SK-N-SH treated with all-trans-retinoic acid at 6 μM for 48 hours (cell line): ENCODE measurements around the gene ATP11A.

Experiments used
- ARNTL ChIP-seq: fragments of 450-650 bp; formaldehyde crosslinking; IDR thresholded peaks from 2 replicates; pipeline ENCODE4 v1.5.0; 2020; ENCODE audit warnings: low read depth, mild to moderate bottlenecking, moderate library complexity, borderline replicate concordance
- BACH2 ChIP-seq: fragments of 250-450 bp; sonication (Bioruptor Pico); IDR thresholded peaks from 2 replicates; pipeline ENCODE4 v1.9.0; 2021; ENCODE audit warnings: mild to moderate bottlenecking, borderline replicate concordance
- CREB5 ChIP-seq: fragments of 250-450 bp; sonication (Bioruptor Pico); IDR thresholded peaks from 2 replicates; pipeline ENCODE4 v1.5.1; 2020; ENCODE audit warnings: low read depth, mild to moderate bottlenecking, moderate library complexity
- GLIS3 ChIP-seq: fragments of 250-450 bp; sonication (Bioruptor Pico); IDR thresholded peaks from 2 replicates; pipeline ENCODE4 v1.5.0; 2020; ENCODE audit warnings: mild to moderate bottlenecking, moderate library complexity
- PATZ1 ChIP-seq: fragments of 250-450 bp; sonication (Bioruptor Pico); IDR thresholded peaks from 2 replicates; pipeline ENCODE4 v1.8.0; 2020; ENCODE audit warnings: mild to moderate bottlenecking, moderate library complexity, borderline replicate concordance
- POU6F1 ChIP-seq: fragments of 250-450 bp; sonication (Bioruptor Pico); IDR thresholded peaks from 2 replicates; pipeline ENCODE4 v1.8.0; 2021; ENCODE audit warnings: low read depth, mild to moderate bottlenecking, moderate library complexity, borderline replicate concordance
- PPARA ChIP-seq: fragments of 250-450 bp; sonication (Bioruptor Pico); IDR thresholded peaks from 2 replicates; pipeline ENCODE4 v1.5.0; 2020; ENCODE audit warnings: mild to moderate bottlenecking, borderline replicate concordance
- RARB ChIP-seq: fragments of 250-450 bp; sonication (Bioruptor Pico); IDR thresholded peaks from 2 replicates; pipeline ENCODE4 v1.8.0; 2021; ENCODE audit warnings: mild to moderate bottlenecking, moderate library complexity
- SNAI2 ChIP-seq: fragments of 250-450 bp; sonication (Bioruptor Pico); IDR thresholded peaks from 2 replicates; pipeline ENCODE4 v1.5.0; 2020; ENCODE audit warnings: mild to moderate bottlenecking, moderate library complexity
- TCF4 ChIP-seq: fragments of 250-450 bp; sonication (Bioruptor Pico); IDR thresholded peaks from 2 replicates; pipeline ENCODE4 v1.8.0; 2021; ENCODE audit warnings: mild to moderate bottlenecking, moderate library complexity, borderline replicate concordance
- TOX ChIP-seq: fragments of 250-450 bp; sonication (Bioruptor Pico); IDR thresholded peaks from 2 replicates; pipeline ENCODE4 v1.8.0; 2021; ENCODE audit warnings: mild to moderate bottlenecking, moderate library complexity, borderline replicate concordance
- ZFP3 ChIP-seq: fragments of 250-450 bp; sonication (Bioruptor Pico); IDR thresholded peaks from 2 replicates; pipeline ENCODE4 v1.5.0; 2020; ENCODE audit warnings: mild to moderate bottlenecking, moderate library complexity
- ZFP30 ChIP-seq: fragments of 450-650 bp; formaldehyde crosslinking; IDR thresholded peaks from 2 replicates; pipeline ENCODE4 v1.5.0; 2022; ENCODE audit warnings: mild to moderate bottlenecking, moderate library complexity
- TF ChIP-seq, protein P1 (sequence below): fragments of 250-450 bp; sonication (Bioruptor Pico); IDR thresholded peaks from 2 replicates; pipeline ENCODE4 v1.5.1; 2021; ENCODE audit warnings: mild to moderate bottlenecking, moderate library complexity

GRCh38 chr13:112686364-112686763, 3.5 kb upstream of the ATP11A start:
- TF ChIP-seq TOX (no peak), GLIS3 (CRISPR knock-in tag) (no peak), ZFP30 (no peak), BACH2 (no peak), PPARA (no peak), RARB (no peak), ZFP3 (CRISPR knock-in tag) (no peak), PATZ1 (CRISPR knock-in tag) (no peak), ARNTL (CRISPR knock-in tag) (no peak), CREB5 (CRISPR knock-in tag) (no peak), POU6F1 (CRISPR knock-in tag) (no peak), SNAI2 (CRISPR knock-in tag) (no peak), TCF4 (CRISPR knock-in tag) (no peak)
- TF ChIP-seq, protein P1, sequence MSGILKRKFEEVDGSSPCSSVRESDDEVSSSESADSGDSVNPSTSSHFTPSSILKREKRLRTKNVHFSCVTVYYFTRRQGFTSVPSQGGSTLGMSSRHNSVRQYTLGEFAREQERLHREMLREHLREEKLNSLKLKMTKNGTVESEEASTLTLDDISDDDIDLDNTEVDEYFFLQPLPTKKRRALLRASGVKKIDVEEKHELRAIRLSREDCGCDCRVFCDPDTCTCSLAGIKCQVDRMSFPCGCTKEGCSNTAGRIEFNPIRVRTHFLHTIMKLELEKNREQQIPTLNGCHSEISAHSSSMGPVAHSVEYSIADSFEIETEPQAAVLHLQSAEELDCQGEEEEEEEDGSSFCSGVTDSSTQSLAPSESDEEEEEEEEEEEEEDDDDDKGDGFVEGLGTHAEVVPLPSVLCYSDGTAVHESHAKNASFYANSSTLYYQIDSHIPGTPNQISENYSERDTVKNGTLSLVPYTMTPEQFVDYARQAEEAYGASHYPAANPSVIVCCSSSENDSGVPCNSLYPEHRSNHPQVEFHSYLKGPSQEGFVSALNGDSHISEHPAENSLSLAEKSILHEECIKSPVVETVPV (CRISPR knock-in tag) = no peak
